GM08714 (cell line): ENCODE data around the gene ACER3.

ENCODE experiments used
- H3K4me3 ChIP-seq: fragments of 200-500 bp; sonication (Bioruptor generic); 2 replicates; pipeline ENCODE4 v1.5.1; 2014; ENCODE audit warnings: mild to moderate bottlenecking, low read length, inconsistent platforms
- ZNF274 ChIP-seq: IDR thresholded peaks from 2 replicates; pipeline ENCODE4 v1.6.1; 2012; ENCODE audit warnings: mild to moderate bottlenecking, low read depth, low read length

Gene ACER3

DNA sequence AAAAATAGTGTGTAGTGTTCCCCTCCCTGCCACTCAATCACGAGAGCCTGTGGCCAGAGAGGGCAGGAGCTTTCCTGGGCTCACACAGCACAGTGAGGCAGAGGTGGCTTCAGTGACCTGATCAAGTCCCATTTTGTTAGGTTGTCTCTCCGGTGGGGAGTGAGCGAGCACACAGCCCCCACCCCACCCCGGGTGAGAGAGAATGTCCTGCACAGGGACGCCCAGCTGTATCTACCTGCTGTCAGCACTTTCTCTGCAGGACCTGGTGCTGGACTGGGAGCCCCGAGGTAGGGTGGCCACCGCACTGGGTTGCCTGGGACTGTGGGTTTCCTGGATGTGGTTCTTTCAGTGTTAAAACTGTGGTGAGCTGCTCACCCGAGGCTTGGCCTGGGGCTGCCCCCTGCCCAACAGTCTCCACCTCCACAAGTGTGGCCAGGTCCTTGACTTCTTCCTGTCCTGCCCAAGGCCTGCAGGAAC, 212.2 kb downstream of the ACER3 start:
- TF ChIP-seq ZNF274, result no peak
- H3K4me3 ChIP-seq, result no peak overlapping the region

DNA sequence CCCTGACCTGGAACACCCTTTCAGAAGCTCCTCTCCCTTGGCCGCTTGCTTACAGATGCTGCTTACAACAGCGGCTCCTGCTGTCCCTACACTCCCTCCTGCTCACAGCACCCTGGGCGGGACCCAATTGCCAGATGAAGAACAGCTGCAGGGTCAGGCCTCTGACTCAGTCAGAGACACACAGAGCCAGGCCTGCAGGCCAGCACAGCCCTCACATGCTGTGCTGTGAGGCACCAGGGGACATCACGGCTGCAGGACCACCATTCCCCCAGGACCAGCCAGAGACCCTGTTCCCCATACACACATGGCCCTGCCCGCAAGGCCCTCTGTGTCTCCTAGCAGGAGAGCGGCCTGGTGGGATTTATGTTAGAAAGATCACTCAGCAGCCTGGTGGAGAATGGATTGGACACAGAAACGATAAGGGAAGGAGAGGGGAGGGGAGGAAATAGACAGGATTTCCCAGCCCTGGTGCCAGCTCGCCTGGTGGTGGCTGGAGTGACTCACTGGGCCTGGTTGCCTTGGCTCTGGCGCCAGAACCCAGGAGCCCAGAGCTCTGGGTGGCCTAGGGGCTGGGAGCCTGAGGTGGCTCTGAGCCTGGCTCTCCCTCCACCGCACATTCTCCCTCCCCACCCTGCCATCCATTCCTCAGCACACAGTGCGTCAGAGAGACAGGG, 212.7 kb downstream of the ACER3 start:
- no peak for TF ChIP-seq ZNF274
- H3K4me3 ChIP-seq, result no peak overlapping the region

DNA sequence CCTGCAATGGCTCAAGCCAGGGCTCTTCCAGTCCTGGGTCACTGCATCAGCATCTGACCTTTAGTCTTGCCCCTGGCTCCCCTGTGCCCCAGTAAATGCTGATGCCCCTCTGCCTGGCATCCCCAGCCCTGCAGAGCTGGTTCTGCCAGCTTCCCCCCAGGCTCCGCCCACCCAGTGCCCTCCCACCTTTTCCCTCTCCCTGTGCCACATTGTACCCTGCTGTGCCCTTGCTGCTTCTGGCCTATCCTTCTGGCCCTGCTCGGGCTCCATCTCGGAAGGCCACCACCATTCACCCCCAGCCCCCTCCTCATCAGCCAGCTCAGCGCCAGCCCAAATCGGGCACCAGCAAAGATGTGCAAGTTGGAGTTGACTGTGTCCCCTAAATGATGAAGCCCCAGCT, 213.5 kb downstream of the ACER3 start:
- no peak overlapping the region for H3K4me3 ChIP-seq
- TF ChIP-seq ZNF274, result no peak

DNA sequence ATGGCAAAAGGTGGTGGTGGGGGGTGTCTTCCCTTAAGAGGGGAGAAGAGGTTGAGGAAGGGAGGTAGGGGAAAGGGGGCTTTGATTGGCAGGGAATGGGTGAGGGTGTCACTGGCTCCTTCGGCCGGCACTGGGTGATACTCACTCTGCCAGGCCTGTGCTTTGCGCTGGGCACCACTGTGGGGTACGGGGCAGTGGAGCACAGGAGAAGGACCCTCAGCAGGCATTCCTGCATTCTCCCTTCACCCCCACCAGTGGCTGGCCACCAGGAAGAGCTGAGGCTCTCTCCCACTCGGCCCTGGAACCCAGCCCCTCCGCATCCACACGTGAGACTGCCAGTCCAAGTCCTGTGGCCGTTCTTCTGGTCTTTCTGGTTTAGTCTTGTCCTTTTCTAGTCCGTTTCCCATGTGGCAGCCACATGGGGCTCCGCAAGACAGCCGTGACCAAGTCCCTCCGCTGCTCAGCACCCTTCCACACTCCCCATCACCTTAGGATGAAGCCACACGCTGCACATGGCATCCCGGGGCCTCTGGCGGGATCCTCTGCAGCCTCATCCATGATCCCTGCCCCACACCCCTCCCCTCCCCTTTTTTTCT, 214.0 kb downstream of the ACER3 start:
- H3K4me3 ChIP-seq, result no peak overlapping the region
- TF ChIP-seq ZNF274, result no peak

DNA sequence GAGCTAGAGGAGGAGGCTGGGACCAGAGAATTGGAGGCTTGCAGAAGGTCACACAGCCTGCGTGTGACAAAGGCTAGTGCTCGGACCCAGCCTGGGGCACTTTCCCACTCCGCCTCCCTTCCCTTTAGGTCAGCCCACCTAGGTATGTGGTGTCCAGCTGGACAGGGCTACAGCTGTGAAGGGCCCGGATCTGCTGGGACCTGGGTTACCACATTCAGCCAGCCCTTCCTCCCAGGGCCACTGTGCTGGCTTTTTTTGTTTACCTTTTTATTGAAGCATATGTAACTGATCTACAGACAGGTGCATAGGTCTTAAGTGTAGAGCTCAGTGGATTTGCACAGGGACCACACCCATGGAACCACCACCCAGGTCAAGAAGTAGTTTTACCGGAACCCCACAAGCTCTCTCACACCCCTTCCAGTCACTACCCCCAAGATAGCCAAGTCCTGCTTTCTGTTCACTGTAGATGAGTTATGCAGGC, 214.7 kb downstream of the ACER3 start:
- TF ChIP-seq ZNF274, result no peak
- no peak overlapping the region for H3K4me3 ChIP-seq
